Keratinocyte (primary cell): ENCODE results near the gene P4HB. TPM values are rescaled to one million over a fixed set of nuclear protein-coding genes. Genes with fewer than 3 reads are reported as not detected.

ENCODE experiments used
- DNase-seq: peaks from one replicate; pipeline ENCODE4 v3.0.0-alpha.2; 2011; ENCODE audit warnings: low read depth, missing footprints, low spot score
- FAIRE-seq: peaks from 2 replicates; lab custom pipeline; 2011; peaks lifted over from hg19 to GRCh38; lab: Jason Lieb, UNC
- H2AFZ ChIP-seq: 2 replicates; pipeline ENCODE4 v1.6.0; 2012; ENCODE audit warnings: low read length, control low read depth, inconsistent platforms; ENCODE audit not compliant: control insufficient read depth
- H3K27ac ChIP-seq: 2 replicates; pipeline ENCODE4 v1.5.1; 2011; ENCODE audit warnings: low read length; ENCODE audit not compliant: control insufficient read depth, insufficient read depth
- H3K27me3 ChIP-seq: 3 replicates; pipeline ENCODE4 v1.6.0; 2011; ENCODE audit warnings: low read length; ENCODE audit not compliant: control insufficient read depth, insufficient read depth; ENCODE audit errors: extremely low read depth
- H3K36me3 ChIP-seq, 2 experiments: 2 replicates in 1 of 2; 3 replicates in 1 of 2; pipeline ENCODE4 v1.5.1; 2011; ENCODE audit warnings: low read length in 2 of 2, mild to moderate bottlenecking in 1 of 2; ENCODE audit not compliant: control insufficient read depth in 2 of 2, insufficient read depth in 2 of 2; ENCODE audit errors: extremely low read depth in 1 of 2
- H3K4me1 ChIP-seq: 3 replicates; pipeline ENCODE4 v1.5.1; 2011; ENCODE audit warnings: low read length; ENCODE audit not compliant: control insufficient read depth, insufficient read depth; ENCODE audit errors: extremely low read depth
- H3K4me2 ChIP-seq: 3 replicates; pipeline ENCODE4 v1.6.0; 2011; ENCODE audit warnings: low read depth, low read length; ENCODE audit not compliant: control insufficient read depth, insufficient read depth; ENCODE audit errors: extremely low read depth
- H3K4me3 ChIP-seq, 3 experiments: fragments of 200-600 bp in 1 of 3; sonication (generic) in 1 of 3; 2 replicates in 2 of 3; 3 replicates in 1 of 3; pipeline ENCODE4 v1.5.1; 2011 to 2016; ENCODE audit warnings: low read length in 3 of 3, mild to moderate bottlenecking in 3 of 3, control low read depth in 2 of 3, inconsistent platforms in 1 of 3, low read depth in 1 of 3, mixed read lengths in 1 of 3, mixed run types in 1 of 3, moderate library complexity in 1 of 3; ENCODE audit not compliant: control insufficient read depth in 2 of 3, insufficient read depth in 2 of 3; ENCODE audit errors: extremely low read depth in 1 of 3
- H3K79me2 ChIP-seq: 2 replicates; pipeline ENCODE4 v1.6.0; 2012; ENCODE audit warnings: low read length; ENCODE audit not compliant: control insufficient read depth, insufficient read depth
- H3K9ac ChIP-seq: 3 replicates; pipeline ENCODE4 v1.6.0; 2011; ENCODE audit warnings: low read length; ENCODE audit not compliant: control insufficient read depth, insufficient read depth; ENCODE audit errors: extremely low read depth
- H3K9me1 ChIP-seq: 3 replicates; pipeline ENCODE4 v1.6.0; 2011; ENCODE audit warnings: low read length; ENCODE audit not compliant: control insufficient read depth, insufficient read depth; ENCODE audit errors: extremely low read depth
- H3K9me3 ChIP-seq: 2 replicates; pipeline ENCODE4 v1.5.1; 2012; ENCODE audit warnings: low read depth, low read length; ENCODE audit not compliant: control insufficient read depth
- H4K20me1 ChIP-seq: 3 replicates; pipeline ENCODE4 v1.6.0; 2011; ENCODE audit warnings: low read length; ENCODE audit not compliant: control insufficient read depth, insufficient read depth; ENCODE audit errors: extremely low read depth
- EZH2 ChIP-seq: IDR thresholded peaks from one replicate; pipeline ENCODE4 v1.6.1; 2012; ENCODE audit warnings: inconsistent platforms, mild to moderate bottlenecking, low read length, moderate library complexity
- dilution Hi-C: fragments of 300-500 bp; cut with MboI; formaldehyde crosslinking; loops from one replicate; pipeline ENCODE4 v1.7.0; 2020; ENCODE audit warnings: low sequenced_read_pairs; ENCODE audit not compliant: extremely low pct_ligation_motif_present
- polyA plus RNA-seq, 5 experiments: library from polyadenylated mRNA; depleted of rRNA in 3 of 5; stranded (reverse) in 3 of 5; stranded (forward) in 1 of 5; unstranded in 1 of 5; fragments of >200 nt; gene quantifications; 1 replicate in 1 of 5; 2 replicates in 3 of 5; 3 replicates in 1 of 5; pipeline versions ENCODE4 v1.2.1 to v1.2.3, GENCODE V29; 2011 to 2012; ENCODE audit warnings: missing spikeins in 2 of 5, low read depth in 1 of 5, low replicate concordance in 1 of 5
- TF ChIP-seq, protein P1 (sequence below), 3 experiments: IDR thresholded peaks in 1 of 3; conservative IDR thresholded peaks in 1 of 3; optimal IDR thresholded peaks in 1 of 3; 2 replicates in 2 of 3; 3 replicates in 1 of 3; pipeline versions ENCODE3 to v1.5.1; 2011; ENCODE audit warnings: low read length in 3 of 3, mild to moderate bottlenecking in 3 of 3, moderate library complexity in 2 of 3, control low read depth in 1 of 3, inconsistent platforms in 1 of 3; ENCODE audit not compliant: insufficient read depth in 2 of 3; ENCODE audit errors: extremely low read depth in 1 of 3

The P4HB gene
- polyA plus RNA-seq, 1 donor (not counting 4 experiments of a cell fraction or from before 2014, with no cell fraction given) = 149 TPM

DNA sequence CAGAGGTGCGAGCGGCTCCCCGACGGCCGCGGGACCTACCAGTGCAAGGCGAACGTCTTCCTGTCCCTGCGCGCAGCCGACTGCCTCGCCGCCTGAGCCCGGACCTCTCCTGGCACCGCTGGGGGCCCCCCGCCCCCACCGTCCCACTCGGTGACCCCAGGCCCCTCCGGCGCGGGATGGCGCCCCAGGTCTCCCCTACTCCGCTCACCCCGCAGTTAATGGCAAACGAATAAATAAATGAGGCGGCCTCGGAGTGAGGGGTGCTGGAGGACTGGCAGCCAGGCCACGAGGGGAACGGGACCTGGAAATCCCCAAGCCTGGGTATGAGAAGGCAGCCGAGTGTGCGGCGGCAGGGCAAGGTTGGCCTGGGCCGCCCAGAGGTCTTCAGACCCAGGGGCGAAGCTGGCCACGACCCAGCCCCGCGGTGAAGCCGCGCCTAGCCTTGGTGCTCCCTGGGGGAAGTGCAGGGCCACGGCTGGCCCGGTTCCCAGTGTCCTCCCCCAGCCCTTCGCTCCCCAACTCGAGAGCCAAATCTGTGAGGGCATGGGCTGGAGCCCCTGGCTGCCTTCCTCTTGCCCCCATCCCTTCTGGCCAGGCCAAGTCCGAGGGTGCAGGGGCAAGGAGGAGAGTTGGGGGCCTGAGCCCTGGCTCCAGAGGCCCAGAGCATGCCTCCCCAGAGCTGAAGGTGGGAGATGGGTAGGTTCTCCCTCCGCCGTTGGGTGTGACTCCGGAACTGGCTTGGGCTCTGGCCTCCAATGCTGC is 42.5 kb upstream of the P4HB start:
- Histone ChIP-seq H4K20me1 (peaks cover 14% of the 10 kb centered on the region), H3K27ac (no peak overlapping the region), H3K9ac (no peak overlapping the region), H3K4me1 (peaks cover 31% of the 10 kb centered on the region), H3K36me3 (peaks cover 19 to 43% of the 10 kb centered on the region in 2 experiments), H2AFZ (no peak overlapping the region), H3K4me2 (peak overlapping the region; percentile 37), H3K9me3 (no peaks in the 10 kb centered on the region), H3K79me2 (no peaks in the 10 kb centered on the region), H3K27me3 (no peaks in the 10 kb centered on the region), H3K4me3 (no peak overlapping the region), H3K9me1 (no peaks in the 10 kb centered on the region)
- DNase-seq (no peak), FAIRE-seq (no peak)
- dilution Hi-C loops = no loop called here
- TF ChIP-seq, protein P1, sequence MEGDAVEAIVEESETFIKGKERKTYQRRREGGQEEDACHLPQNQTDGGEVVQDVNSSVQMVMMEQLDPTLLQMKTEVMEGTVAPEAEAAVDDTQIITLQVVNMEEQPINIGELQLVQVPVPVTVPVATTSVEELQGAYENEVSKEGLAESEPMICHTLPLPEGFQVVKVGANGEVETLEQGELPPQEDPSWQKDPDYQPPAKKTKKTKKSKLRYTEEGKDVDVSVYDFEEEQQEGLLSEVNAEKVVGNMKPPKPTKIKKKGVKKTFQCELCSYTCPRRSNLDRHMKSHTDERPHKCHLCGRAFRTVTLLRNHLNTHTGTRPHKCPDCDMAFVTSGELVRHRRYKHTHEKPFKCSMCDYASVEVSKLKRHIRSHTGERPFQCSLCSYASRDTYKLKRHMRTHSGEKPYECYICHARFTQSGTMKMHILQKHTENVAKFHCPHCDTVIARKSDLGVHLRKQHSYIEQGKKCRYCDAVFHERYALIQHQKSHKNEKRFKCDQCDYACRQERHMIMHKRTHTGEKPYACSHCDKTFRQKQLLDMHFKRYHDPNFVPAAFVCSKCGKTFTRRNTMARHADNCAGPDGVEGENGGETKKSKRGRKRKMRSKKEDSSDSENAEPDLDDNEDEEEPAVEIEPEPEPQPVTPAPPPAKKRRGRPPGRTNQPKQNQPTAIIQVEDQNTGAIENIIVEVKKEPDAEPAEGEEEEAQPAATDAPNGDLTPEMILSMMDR (optimal IDR thresholded peaks at IDR 0.05 in 1 of 3, IDR thresholded peaks at IDR 0.05 in 1 of 3, conservative IDR thresholded peaks at IDR 0.05 in 1 of 3; ENCODE audit: extremely low read depth in 1 of 3, insufficient read depth in 2 of 3, low read length in 3 of 3) = no peak
- no peak for TF ChIP-seq EZH2

DNA sequence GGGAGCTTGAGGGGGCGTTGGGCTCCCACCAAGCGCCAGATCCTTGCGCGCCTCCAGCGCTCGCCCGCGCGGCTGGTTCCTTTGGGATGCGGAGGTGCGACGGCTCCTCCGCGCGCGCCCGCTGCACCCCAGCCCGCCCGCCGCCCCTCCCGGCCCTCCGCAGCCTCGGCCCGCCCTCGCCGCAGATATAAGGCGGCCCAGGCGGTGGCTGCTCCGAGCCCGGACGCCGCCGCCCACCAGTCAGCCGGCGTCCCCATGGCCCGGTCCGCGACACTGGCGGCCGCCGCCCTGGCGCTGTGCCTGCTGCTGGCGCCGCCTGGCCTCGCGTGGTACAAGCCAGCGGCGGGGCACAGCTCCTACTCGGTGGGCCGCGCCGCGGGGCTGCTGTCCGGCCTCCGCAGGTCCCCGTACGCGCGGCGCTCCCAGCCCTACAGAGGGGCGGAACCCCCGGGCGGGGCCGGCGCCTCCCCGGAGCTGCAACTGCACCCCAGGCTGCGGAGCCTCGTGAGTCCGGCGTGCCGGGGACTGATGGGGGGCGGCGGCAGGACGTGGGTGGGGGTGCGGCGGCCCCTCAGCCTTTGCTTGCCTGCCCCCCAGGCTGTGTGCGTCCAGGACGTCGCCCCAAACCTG is 41.8 kb upstream of the P4HB start, which contains the start of gene NPB:
Gene NPB (plus strand): TSS at position 216 of the 630 bp plus-strand sequence. CDS start 40 bp downstream, at position 256.
- peaks cover 14% of the 10 kb centered on the region for H4K20me1 ChIP-seq
- peak; percentile 19 for TF ChIP-seq EZH2
- TF ChIP-seq, protein P1 (optimal IDR thresholded peaks at IDR 0.05 in 1 of 3, IDR thresholded peaks at IDR 0.05 in 1 of 3, conservative IDR thresholded peaks at IDR 0.05 in 1 of 3; ENCODE audit: extremely low read depth in 1 of 3, insufficient read depth in 2 of 3, low read length in 3 of 3) = no peak
- H3K9me3 ChIP-seq = no peaks in the 10 kb centered on the region
- no peak within 1 kb of the TSS for H2AFZ ChIP-seq
- H3K36me3 ChIP-seq = peaks cover 17 to 36% of the 10 kb centered on the region in 2 experiments
- H3K9me1 ChIP-seq = no peaks in the 10 kb centered on the region
- no peaks in the 10 kb centered on the region for H3K79me2 ChIP-seq
- no peak within 1 kb of the TSS for H3K9ac ChIP-seq
- dilution Hi-C loops = no loop called here
- no peak within 1 kb of the TSS for H3K4me3 ChIP-seq
- FAIRE-seq (no peak), DNase-seq (no peak)
- no peak within 1 kb of the TSS for H3K27ac ChIP-seq
- peaks cover 35% of the 10 kb centered on the region for H3K4me1 ChIP-seq
- no peaks in the 10 kb centered on the region for H3K27me3 ChIP-seq
- H3K4me2 ChIP-seq = peak within 1 kb of the TSS; percentile 37
